K562 (cell line): ENCODE data around the gene OTUD5. TPM values are rescaled to one million over a fixed set of nuclear protein-coding genes. Genes with fewer than 3 reads are reported as not detected.

ENCODE experiments used
- ATF2 ChIP-seq: sonication (generic); formaldehyde crosslinking; IDR thresholded peaks from 2 replicates; pipeline ENCODE4 v1.8.1; 2022; ENCODE audit warnings: missing genetic modification reagents
- HNRNPK ChIP-seq: fragments of 200-400 bp; formaldehyde crosslinking; IDR thresholded peaks from one replicate; pipeline ENCODE4 v1.6.1; 2018; ENCODE audit warnings: mild to moderate bottlenecking, low read depth, low read length; ENCODE audit not compliant: poor library complexity, severe bottlenecking
- MAFF ChIP-seq: IDR thresholded peaks from 2 replicates; pipeline ENCODE4 v1.6.1; 2012; ENCODE audit warnings: low read length, improper control_type of control experiment
- PML ChIP-seq: IDR thresholded peaks from 2 replicates; pipeline ENCODE4 v1.6.1; 2012; ENCODE audit warnings: low read length, inconsistent platforms
- POLR2H ChIP-seq: IDR thresholded peaks from 2 replicates; pipeline ENCODE4 v1.6.1; 2016; ENCODE audit warnings: missing genetic modification characterization, low read depth, mild to moderate bottlenecking, control low read depth, missing compliant biosample characterization, moderate library complexity
- REST ChIP-seq, 2 experiments: fragments of 450-650 bp; formaldehyde crosslinking in 1 of 2; IDR thresholded peaks; 2 replicates each; pipeline versions ENCODE4 v1.4.0 to v1.6.1; 2014 to 2020; ENCODE audit warnings: mild to moderate bottlenecking in 2 of 2, borderline replicate concordance in 1 of 2, low read depth in 1 of 2
- SMARCA4 ChIP-seq: fragments of 450-650 bp; IDR thresholded peaks from 2 replicates; pipeline ENCODE4 v1.6.1; 2016
- STAT5B ChIP-seq: fragments of 250-450 bp; sonication (Bioruptor Pico); IDR thresholded peaks from 2 replicates; pipeline ENCODE4 v1.8.0; 2021; ENCODE audit warnings: mild to moderate bottlenecking, inconsistent platforms
- ZNF121 ChIP-seq: sonication (generic); formaldehyde crosslinking; conservative IDR thresholded peaks from 2 replicates; pipeline ENCODE4 v1.8.0; 2022; ENCODE audit warnings: missing genetic modification reagents
- ZNF140 ChIP-seq: fragments of 250-450 bp; sonication (Bioruptor Pico); IDR thresholded peaks from 2 replicates; pipeline ENCODE4 v1.8.0; 2021; ENCODE audit warnings: moderate library complexity, mild to moderate bottlenecking, inconsistent platforms
- ZNF165 ChIP-seq: fragments of 250-450 bp; sonication (Bioruptor Pico); IDR thresholded peaks from 2 replicates; pipeline ENCODE4 v1.4.0; 2020; ENCODE audit warnings: borderline replicate concordance
- ZNF609 ChIP-seq: sonication (generic); formaldehyde crosslinking; IDR thresholded peaks from 2 replicates; pipeline ENCODE4 v1.8.1; 2023; ENCODE audit warnings: missing genetic modification reagents, mild to moderate bottlenecking, borderline replicate concordance
- polyA plus RNA-seq, 8 experiments: library from polyadenylated mRNA; depleted of rRNA in 4 of 8; stranded (reverse) in 5 of 8; unstranded in 3 of 8; fragments of >200 nt; fragmentation: Nextera tagmentation in 2 of 8; fragmentation: Illumina TruSeq in 1 of 8; extraction: Ambion mirVana in 2 of 8; extraction: Trizol in 1 of 8; gene quantifications; 2 replicates each; pipeline versions ENCODE4 v1.2.1 to v1.2.3, GENCODE V29; 2011 to 2014; ENCODE audit warnings: inconsistent platforms in 1 of 8, missing spikeins in 1 of 8
- total RNA-seq, 7 experiments: library from RNA; depleted of rRNA in 6 of 7; stranded (reverse); fragments of >200 nt in 6 of 7; fragmentation: Illumina TruSeq in 2 of 7; extraction: Trizol in 2 of 7; gene quantifications; 2 replicates each; pipeline versions ENCODE4 v1.2.1 to v1.2.3, GENCODE V29; 2011 to 2021; ENCODE audit warnings: low replicate concordance in 1 of 7

The OTUD5 gene
- total and polyA plus RNA-seq, 9 of the 15 experiments (the other 6 are each of a cell fraction or from before 2014, with no cell fraction given): 3.6 to 102 (median 59.0) TPM

GRCh38 chrX:48940404-48940955 is 16.9 kb downstream of the OTUD5 start (continued):
- no peak for TF ChIP-seq ATF2 (CRISPR knock-in tag)
- no peak for TF ChIP-seq POLR2H (tag)
- no peak for TF ChIP-seq ZNF140 (CRISPR knock-in tag)
- TF ChIP-seq STAT5B (CRISPR knock-in tag): 0 out of 2 replicates have a peak, but pooled peaks have one; percentile 15
- no peak for TF ChIP-seq ZNF121 (CRISPR knock-in tag)
- TF ChIP-seq PML: peak; percentile 32; the same call in 1 of the 2 replicates
- no peak for TF ChIP-seq ZNF165 (CRISPR knock-in tag)
- TF ChIP-seq MAFF: peak; percentile 97
- peak; percentile 90 for TF ChIP-seq SMARCA4
- TF ChIP-seq HNRNPK: no peak
- no peak for TF ChIP-seq ZNF609 (CRISPR knock-in tag)
- TF ChIP-seq REST (IDR thresholded peaks at IDR 0.05; ENCODE audit: borderline replicate concordance): peak; percentile 81
- no peak for TF ChIP-seq REST (CRISPR knock-in tag; IDR thresholded peaks at IDR 0.05; ENCODE audit: low read depth)
